HG03469 (cell line): ENCODE results near the gene C10orf67.
"Not testable (repeated sequence)": the region's sequence is repeated elsewhere in the genome, so short reads cannot be mapped to it uniquely, and the experiment has no call there.

Experiments
- ATAC-seq: cut with Tn5 transposase; IDR thresholded peaks from one replicate; pipeline ENCODE4 v1.9.1; 2021; ENCODE audit warnings: mild to moderate bottlenecking, moderate library complexity, moderate number of reproducible peaks; ENCODE audit not compliant: unreplicated experiment

Gene C10orf67

DNA sequence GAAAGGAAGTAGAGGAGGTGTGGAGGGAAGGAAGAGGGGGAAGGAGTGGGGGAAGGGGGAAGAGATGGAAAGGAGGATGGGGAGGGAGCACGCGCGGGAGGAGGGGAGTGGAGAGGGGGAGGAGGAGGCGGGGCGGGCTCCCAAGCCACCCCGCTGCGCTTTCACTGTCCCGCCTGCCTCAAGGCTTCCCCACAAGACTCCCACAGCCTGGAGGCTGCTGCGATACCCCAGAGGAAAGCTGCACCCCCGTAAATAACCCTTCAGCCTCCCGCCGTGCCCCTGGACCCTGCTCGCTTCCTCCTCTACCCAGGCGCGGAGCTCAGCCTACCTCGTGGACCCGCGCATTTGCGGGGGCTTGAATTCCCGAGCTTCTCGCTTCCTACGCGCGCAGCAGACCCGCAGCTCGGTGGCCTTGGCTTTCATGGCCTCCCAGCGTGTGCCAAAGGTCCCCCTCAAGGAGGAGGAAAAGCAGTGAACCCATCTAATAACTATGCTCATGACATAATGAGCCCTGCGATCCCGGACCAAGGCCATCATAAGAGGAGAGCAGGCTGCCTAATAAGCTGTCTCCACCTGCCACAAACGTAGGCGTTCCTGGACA, at the start of gene C10orf67:
C10orf67 (minus strand) TSS at position 557 of the 601 bp plus-strand sequence; CDS start at position 534, 23 bp downstream.
- no peak for ATAC-seq

DNA sequence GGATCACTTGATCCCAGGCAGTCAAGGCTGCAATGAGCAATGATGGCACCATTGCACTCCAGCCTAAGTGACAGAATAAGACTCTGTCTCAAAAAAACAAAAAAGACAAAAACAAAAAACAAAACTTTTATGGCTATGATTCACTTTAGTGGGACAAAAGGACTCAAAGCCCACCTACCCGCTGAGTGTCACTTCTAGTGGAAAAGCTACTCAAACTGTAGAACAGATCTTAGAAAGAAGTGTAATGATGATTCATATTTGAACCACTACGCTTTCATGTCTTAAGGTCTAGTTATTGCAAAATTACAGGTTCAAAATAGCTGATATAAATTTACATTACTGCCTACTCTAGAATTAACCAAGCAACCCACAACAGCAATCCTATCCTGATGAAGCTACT, 47.2 kb upstream of the C10orf67 start:
- ATAC-seq = no peak

DNA sequence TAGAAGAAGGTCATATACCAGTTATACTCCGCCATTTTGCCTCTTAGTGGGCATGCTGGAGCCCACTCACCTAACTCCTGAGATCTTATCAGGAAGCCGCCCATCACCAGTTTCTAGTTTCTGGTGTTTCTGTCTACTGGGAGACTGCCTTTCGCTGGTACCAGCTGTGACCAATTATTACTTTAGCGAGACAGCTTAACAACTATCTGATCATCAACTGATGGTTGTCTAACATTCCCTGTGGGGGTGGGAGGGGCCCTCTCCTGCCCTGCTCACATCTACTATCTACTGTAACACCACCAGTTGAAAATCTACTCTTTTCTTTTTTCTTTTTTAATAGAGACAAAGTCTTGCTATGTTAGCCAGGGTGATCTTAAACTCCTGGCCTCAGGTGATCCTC, 46.2 kb upstream of the C10orf67 start:
- no peak for ATAC-seq

DNA sequence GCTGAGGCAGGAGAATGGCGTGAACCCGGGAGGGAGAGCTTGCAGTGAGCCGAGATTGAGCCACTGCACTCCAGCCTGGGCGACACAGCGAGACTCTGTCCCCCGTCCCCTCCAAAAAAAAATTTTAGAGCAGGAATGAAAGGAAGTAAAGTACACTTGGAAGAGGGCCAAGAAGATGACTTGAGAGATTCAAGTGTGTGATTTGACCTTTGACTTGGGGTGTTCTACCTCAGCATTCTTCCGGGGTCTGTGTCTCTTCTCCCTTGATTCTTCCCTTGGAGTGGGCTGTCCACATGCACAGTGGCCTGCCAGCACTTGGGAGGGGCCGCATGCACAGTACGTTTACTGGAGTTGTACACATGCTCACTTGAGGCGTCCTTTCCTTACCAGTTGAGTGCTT, 45.8 kb upstream of the C10orf67 start:
- not testable (repeated sequence) for ATAC-seq

DNA sequence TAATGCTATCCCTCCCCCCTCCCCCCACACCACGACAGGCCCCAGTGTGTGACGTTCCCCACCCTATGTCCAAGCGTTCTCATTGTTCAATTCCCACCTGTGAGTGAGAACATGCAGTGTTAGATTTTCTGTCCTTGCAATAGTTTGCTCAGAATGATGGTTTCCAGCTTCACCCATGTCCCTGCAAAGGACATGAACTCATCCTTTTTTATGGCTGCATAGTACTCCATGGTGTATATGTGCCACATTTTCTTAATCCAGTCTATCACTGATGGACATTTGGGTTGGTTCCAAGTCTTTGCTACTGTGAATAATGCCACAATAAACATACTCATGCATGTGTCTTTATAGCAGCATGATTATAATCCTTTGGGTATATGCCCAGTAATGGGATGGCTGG, 42.9 kb upstream of the C10orf67 start:
- not testable (repeated sequence) for ATAC-seq

DNA sequence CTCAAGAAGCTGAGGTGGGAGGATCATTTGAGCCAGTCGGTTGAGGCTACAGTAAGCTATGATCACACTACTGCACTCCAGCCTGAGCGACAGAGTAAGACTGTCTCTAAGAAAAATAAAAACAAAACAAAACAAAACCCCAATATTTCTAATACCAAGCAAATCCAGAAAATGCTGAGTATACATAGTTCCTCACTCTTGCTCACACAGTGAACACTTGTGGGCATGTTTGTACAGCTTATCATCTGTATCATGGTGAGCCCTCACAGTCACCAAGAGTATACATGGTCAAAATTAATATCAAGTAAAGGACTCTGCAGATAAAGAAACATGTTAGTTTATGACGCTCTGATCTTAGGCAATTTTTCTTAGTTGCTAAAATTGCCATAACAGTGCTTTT, 41.5 kb upstream of the C10orf67 start:
- no peak for ATAC-seq

DNA sequence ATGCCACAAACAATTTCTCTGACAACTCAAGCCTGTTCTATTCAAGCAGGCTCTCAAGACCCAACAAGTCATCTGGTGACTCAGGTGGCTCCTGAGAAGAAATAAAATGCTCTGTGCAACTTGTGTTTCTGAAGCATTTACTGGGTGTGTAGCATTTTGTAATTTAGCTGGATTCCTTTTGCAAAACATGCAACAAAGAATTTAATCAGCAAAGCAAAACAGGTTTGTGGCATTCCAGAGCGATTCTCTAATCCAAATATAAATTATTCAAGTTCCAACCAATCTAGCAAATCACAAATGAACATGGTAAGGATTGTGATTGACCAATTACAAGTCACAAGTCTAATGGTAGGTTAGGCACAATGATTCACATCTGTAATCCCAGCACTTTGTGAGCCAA, 39.8 kb upstream of the C10orf67 start:
- no peak for ATAC-seq

DNA sequence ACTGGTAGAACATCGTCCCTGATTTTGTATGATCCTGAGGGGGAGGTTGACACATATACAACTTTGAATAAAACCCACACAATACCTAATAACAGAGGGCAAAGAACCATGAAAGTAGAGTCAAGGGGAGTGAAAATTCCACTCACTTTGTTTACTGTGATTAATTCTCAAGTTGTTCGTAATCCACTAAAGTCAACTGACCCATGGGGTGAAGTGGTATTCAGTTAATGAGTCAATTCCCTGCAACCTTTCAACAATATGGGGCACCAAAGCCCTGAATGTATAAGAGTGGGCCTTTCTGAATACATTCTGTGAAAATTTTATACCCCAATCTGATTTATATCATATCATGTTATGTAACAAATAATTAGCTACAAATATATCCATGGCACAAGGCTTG, 39.0 kb upstream of the C10orf67 start:
- no peak for ATAC-seq

DNA sequence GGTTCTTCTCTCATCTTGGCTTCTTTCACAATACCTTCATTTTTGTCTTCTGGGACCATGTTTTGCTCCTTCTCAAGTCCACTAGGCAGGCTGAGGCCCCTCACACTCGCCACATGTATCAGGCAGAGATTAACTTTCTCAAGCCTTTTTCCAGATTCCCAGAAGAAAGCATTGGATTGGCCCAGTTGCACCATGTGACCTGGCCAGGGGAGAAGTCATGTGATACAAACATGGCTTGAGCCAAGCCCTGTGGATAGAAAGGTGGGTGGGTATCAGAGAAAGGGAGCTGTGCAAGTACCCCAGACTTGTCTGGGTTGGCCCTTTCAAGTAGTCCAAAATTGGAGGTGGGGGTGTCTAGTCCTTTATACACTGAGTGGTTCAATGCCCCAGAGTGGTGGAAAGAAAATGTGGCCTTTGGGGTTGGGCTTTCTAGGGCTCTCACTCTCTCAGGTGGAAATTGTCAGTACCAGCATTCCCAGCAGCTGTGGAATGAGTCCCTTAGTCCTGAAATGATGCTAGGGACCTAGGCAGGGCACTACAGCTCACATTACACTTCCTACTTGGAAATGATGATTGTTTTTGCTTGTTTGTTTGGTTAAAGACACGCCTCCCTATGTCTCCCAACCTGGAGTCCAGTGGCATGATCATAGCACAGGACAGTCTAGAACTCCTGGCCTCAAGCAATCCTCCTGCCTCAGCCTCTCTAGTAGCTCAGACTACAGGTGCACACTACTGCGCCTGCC, 36.9 kb upstream of the C10orf67 start:
- no peak for ATAC-seq

DNA sequence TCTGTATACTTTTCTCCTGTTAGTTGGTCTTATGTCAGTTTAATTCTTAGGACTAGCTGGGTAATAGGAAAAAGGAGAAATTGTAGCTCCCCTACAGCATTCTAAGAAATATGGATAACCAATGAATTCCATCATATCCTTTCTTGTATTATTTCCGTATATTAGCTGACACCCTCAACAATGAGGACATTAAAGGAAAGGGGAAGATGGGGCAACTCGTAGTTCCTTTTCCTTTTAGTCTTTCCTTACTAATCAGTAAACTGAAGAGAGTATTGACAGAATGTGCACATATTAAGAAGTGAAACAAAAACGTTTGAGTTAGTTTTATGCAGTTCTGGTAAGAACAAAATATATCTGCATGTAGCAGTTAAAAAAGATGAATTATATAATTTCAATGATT, 35.1 kb upstream of the C10orf67 start:
- no peak for ATAC-seq

DNA sequence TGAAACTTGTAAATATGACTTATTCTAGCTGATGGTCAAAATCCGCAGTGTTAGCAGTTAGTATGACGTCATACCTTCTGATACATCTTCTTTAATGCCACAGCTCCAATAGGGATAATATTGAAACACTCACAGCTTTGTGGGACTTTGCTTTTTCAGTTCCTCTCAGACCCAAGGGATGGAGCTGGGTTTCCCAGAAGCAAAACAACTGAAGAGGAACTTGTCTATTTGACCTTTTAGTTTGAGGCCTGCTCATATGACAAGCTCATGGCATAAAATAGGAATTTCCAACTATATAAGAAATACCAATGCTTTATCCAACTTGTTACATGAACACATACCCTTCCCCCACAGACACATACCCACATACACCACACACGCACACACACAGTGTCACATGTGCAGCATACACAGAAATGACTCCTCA, 31.6 kb upstream of the C10orf67 start:
- no peak for ATAC-seq

DNA sequence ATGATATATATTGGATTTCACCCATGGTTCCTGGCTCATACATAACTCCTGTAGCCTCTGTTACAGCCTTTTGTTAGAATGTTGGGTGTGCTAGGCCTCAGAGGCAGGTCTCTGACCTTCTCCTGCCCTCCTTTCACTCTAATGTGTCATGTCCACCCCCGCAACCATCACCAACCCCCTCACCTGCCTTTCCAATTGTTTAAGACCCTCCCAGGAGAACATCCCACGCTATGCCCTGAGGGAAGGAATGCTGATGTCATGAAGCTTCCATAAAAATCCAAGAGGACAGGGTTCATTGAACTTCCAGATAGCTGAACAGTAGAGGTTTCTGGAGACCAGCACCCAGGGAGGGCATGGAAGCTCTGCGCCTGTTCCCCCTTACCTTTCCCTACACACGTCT, 30.8 kb upstream of the C10orf67 start:
- no peak for ATAC-seq

DNA sequence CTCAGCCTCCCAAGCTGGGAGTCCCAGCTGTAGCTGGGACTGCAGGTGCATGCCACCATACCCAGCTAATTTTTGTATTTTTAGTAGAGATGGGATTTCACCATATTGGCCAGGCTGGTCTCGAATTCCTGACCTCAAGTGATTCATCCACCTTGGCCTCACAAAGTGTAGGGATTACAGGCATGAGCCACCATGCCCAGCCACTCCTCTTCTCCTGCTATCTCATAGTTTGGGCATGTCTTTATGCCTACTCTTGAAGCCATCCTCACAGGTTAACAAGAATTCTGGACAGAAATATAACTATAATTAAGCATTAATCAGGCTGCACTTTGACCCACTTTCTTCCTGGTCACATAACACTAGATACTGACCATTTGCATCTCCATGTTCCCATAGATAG, 28.6 kb upstream of the C10orf67 start:
- no peak for ATAC-seq

DNA sequence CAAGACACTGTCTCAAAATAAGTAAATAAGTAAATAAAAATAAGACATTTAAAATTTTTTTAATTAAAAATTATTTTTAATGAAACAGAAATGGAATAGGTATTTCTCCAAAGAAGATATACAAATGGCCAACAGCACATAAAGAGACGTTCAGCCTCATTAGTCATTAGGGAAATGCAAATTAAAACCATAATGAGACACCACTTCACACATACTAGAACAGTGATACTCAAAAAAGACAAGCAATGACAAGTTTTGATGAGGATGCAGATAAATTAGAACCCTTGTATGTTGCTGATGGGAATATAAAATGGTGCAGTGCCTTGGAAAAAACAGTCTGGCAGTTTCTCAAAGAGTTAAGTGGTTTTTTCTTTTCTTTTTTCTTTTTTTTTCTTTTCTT, 26.5 kb upstream of the C10orf67 start:
- ATAC-seq = no peak

DNA sequence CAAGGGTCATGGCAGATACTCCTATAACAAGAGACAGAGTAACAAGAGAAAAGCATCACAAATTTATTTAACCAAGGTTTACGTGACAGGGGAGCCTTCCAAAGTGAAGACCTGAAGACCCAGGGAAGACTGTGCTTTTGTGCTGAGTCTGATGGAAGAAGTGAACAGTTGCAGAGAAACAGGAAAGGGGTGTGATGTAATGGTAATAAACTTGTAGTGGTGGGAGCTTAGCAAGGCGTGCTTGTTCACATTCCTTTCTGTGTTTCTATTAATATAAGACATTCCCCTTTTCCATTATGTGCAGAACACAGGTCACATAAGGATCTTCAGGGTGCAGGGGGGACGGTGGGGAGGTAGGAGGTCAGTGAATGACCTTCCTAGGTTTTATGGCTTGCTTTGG, 25.5 kb upstream of the C10orf67 start:
- ATAC-seq = no peak

DNA sequence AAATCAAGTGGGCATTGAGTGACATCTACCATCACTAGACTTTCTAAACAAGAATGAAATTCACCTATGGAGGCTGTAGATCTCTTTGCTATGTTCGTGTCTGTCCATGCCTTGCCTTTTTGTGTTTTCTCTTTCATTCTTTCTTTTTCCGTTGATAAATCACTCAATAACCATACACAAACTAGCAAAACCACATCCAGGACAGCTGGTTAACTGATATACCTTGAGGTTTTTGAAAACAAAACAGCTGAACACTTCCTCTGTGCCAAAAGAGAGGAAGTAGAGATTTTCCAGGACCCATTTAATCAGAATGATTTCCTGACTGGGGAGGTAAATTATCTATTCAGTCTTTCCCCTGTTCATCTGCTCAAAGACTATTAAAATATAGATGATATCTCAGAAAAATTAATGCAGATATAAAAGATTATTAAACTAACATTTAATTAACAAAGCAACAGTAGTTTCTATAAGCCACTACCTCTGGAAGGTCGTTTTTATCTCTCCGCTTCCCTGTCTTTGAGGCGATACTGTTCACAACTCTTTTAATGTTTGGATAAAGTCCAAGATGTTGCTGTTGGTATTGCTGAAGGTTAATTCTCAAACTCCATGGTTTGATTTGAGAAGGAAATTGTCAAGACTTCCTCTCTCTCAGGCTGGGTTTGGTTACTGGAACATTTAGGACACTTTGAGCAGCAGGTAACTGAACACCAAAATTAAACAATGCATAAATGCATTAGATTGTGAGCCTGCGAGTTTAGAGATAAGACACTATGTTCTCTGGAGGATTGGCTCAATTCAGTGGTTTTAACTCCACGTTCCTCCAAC, 24.4 kb upstream of the C10orf67 start:
- peak; percentile 70 for ATAC-seq

DNA sequence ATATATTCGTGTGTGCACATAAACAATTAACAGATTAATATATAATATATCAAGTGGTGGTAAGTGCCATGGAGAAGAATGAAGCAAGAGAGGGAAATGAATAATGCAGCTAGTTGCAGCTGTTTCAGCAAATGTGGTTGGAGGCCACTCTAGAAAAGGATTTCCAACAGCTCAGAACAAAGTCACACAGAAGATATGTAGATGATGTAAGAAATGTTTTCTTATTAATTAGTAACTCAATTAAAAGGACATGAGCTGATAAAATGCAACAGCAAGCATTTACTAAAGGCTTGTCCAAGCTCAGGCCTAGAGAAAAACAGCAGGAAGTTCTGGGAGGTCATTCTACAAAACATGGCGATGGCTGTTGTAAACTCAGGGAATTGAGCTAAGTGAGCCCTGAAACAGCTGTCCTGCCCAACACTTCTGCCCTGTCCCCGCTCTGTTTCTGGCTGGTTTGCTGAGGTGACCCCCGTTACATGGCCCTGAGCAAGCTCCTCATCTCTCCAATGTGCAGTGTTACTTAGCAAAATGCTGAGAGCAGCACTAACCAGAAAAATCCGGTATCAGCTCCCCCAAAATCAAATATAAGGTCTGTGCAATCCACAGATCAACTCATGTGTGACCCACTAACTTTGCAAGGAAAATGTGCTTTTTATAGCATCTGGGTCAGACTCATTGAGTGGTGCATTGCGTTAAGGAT, 23.4 kb upstream of the C10orf67 start:
- no peak for ATAC-seq

DNA sequence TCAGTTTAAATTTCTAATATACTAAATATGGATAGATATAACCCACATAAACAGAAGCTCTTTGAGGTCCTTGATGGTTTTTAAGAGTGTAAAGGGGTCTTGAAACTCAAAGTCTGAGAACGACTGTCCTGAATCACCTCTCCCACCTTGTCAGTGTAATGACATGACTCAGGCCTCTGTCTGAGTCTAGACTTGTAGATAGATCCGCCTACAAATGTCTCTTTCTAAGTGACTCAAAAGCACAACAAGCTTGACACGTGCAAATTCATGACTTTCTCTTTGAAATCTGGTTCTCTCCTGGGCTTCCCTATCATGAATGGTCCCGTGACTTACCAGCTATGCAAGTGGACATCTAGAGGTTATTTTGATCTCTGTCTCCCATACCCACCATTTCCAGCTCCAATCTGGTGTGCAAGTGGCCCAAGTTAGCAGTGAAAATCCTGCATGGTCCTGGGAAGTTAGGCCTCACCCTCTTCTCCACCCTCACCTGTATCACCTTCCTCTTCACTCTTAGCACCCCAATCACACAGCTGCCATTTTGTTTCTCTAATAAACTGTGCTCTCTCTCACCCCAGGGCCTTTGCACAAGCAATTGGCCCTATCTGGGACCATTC, 20.9 kb upstream of the C10orf67 start:
- peak; percentile 31 for ATAC-seq

DNA sequence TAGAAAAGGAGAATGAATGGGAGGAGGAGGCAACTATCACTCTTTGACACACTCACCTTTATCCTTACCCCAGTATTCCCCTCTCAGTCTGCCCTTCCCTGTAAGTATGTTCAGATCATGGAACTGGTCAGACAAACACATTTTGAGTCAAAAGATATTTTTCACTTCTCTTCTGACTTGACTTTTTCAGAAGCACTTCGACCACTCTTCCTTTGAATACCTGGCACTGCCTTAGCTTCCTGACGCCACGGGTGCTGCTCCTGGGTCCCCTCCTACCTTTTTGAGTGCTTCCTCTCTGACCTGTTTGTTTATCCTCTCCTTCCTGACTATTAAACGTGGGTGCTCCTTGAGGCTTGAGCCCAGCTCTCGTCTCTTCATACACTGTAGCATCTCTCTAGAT, 19.8 kb upstream of the C10orf67 start:
- no peak for ATAC-seq

DNA sequence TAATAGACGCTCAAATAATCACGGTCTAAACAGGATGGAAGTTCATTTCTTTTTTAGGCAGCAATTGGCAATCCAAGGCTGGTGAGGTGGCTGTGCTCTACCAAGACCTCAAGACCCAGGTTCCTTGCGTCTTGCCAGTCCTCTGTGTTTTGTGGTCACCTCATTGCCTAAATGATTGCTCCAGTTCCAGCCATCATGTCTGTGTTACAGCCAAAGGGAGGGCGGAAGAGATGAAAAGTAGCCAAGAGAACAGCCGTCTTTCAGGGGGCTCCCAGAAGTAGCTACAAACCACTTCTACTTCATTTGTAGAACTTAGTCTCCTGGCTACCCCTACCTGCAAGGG, 19.2 kb upstream of the C10orf67 start:
- ATAC-seq = no peak
